ENCODE results near the gene SPINK14. TPM values are rescaled to one million over a fixed set of nuclear protein-coding genes. Genes with fewer than 3 reads are reported as not detected.

SPINK14 gene
- total RNA-seq, 4 donors from 2014 or later: not detected

- Histone ChIP-seq H3K4me1 (no peaks in the 10 kb centered on the region), H3K36me3 (no peaks in the 10 kb centered on the region), H3K27ac (no peak overlapping the region), H3K27me3 (no peaks in the 10 kb centered on the region), H3K4me3 (no peak overlapping the region), H3K9me3 (no peaks in the 10 kb centered on the region)
- no peak for DNase-seq (ENCODE audit: low spot score in 2 of 2)
- TF ChIP-seq EP300 (IDR thresholded peaks at IDR 0.05) (no peak), POLR2A (IDR thresholded peaks at IDR 0.05) (no peak), CTCF (IDR thresholded peaks at IDR 0.05) (no peak)
- WGBS, 2 donors: 39 to 52% methylated on average over 1 of the region's 1 CpG
Measured at GRCh38 chr5:148191010-148191409, 22.7 kb downstream of the SPINK14 start.

GRCh38 chr5:148193202-148193601 lies 24.9 kb downstream of the SPINK14 start:
- TF ChIP-seq CTCF (IDR thresholded peaks at IDR 0.05) (no peak), EP300 (IDR thresholded peaks at IDR 0.05) (no peak), POLR2A (IDR thresholded peaks at IDR 0.05) (no peak)
- Histone ChIP-seq H3K4me3 (no peak overlapping the region), H3K4me1 (no peaks in the 10 kb centered on the region), H3K36me3 (no peaks in the 10 kb centered on the region), H3K9me3 (no peaks in the 10 kb centered on the region), H3K27me3 (no peaks in the 10 kb centered on the region), H3K27ac (no peak overlapping the region)
- 81 to 85% methylated on average over 1 of the region's 1 CpG for WGBS, 2 donors
- no peak for DNase-seq (ENCODE audit: low spot score in 2 of 2)

- no peak for TF ChIP-seq CTCF (IDR thresholded peaks at IDR 0.05)
- TF ChIP-seq POLR2A (IDR thresholded peaks at IDR 0.05): no peak
- no peak for TF ChIP-seq EP300 (IDR thresholded peaks at IDR 0.05)
- no peak for DNase-seq (ENCODE audit: low spot score in 2 of 2)
- peaks cover 0 to 9% (median 0%) of the 10 kb centered on the region in 4 donors for H3K4me1 ChIP-seq
- no peaks in the 10 kb centered on the region for H3K27me3 ChIP-seq
- 68 to 69% methylated on average over 2 of the region's 2 CpGs for WGBS, 2 donors
- H3K4me3 ChIP-seq: no peak overlapping the region
- H3K27ac ChIP-seq: no peak overlapping the region
- no peaks in the 10 kb centered on the region for H3K36me3 ChIP-seq
- no peaks in the 10 kb centered on the region for H3K9me3 ChIP-seq
Measured at GRCh38 chr5:148201151-148201550, 32.8 kb downstream of the SPINK14 start.

- no peak for DNase-seq (ENCODE audit: low spot score in 2 of 2)
- H3K9me3 ChIP-seq: no peaks in the 10 kb centered on the region
- no peak within 1 kb of the TSS for H3K27ac ChIP-seq
- 92% methylated on average over 2 of the region's 2 CpGs for WGBS, 2 donors
- peaks cover 0 to 15% (median 0%) of the 10 kb centered on the region in 4 donors for H3K4me1 ChIP-seq
- H3K4me3 ChIP-seq: no peak within 1 kb of the TSS
- TF ChIP-seq CTCF (IDR thresholded peaks at IDR 0.05): no peak
- no peak for TF ChIP-seq EP300 (IDR thresholded peaks at IDR 0.05)
- no peak for TF ChIP-seq POLR2A (IDR thresholded peaks at IDR 0.05)
- H3K27me3 ChIP-seq: no peaks in the 10 kb centered on the region
- no peaks in the 10 kb centered on the region for H3K36me3 ChIP-seq
Measured at GRCh38 chr5:148202531-148203203, 34.3 kb downstream of the SPINK14 start, which contains the start of gene SPINK6. Gene SPINK6 (plus strand): TSS chr5:148203042. CDS start chr5:148203097, 55 bp downstream.

GRCh38 chr5:148205044-148205806 lies 36.9 kb downstream of the SPINK14 start:
- peaks cover 0 to 15% (median 0%) of the 10 kb centered on the region in 4 donors for H3K4me1 ChIP-seq
- WGBS, 2 donors: 77 to 82% methylated on average over 4 of the region's 4 CpGs
- no peak for DNase-seq (ENCODE audit: low spot score in 2 of 2)
- no peaks in the 10 kb centered on the region for H3K27me3 ChIP-seq
- no peak overlapping the region for H3K4me3 ChIP-seq
- H3K9me3 ChIP-seq: no peaks in the 10 kb centered on the region
- TF ChIP-seq POLR2A (IDR thresholded peaks at IDR 0.05) (no peak), EP300 (IDR thresholded peaks at IDR 0.05) (peak; percentile 42 to 70), CTCF (IDR thresholded peaks at IDR 0.05) (no peak)
- H3K36me3 ChIP-seq: no peaks in the 10 kb centered on the region
- no peak overlapping the region for H3K27ac ChIP-seq
